GM04504 (cell line): ENCODE results near the gene NR1I3.
A peak's percentile ranks its signal among the peaks of the same experiment; 100 is the strongest.

ENCODE experiments used
- DNase-seq: peaks from one replicate; pipeline ENCODE4 v3.0.0-alpha.2; 2012; ENCODE audit warnings: low read depth

Gene NR1I3

DNA sequence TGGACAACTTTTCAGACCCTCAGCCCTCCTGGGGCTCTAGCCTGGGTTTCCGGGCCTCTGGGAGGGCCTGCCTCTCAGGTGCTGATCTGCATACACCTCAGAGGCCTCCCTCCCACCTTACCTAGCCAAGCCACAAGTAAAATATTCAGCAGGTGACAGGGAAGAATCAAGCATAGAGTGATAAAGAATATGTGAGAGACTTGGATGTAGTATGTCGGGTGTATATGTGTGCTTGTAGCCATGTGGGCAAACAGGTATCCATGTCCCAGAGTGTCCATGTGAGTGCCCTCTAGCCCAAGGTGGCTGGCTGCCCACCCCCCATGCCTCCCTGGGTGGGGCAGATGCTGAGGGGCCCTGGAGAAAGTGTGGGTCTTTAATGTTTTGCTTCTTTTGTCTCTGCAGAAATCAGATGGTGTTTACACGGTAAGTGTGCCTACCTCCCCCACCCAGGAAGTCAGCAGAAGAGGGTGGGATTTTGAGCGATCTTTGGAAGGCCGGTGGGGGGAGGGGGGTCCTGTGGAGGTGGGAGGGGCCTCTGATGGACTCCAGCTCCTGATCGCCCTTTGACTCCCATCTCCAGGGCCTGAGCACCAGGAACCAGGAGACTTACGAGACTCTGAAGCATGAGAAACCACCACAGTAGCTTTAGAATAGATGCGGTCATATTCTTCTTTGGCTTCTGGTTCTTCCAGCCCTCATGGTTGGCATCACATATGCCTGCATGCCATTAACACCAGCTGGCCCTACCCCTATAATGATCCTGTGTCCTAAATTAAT lies 19.5 kb downstream of the NR1I3 start:
- no peak for DNase-seq

DNA sequence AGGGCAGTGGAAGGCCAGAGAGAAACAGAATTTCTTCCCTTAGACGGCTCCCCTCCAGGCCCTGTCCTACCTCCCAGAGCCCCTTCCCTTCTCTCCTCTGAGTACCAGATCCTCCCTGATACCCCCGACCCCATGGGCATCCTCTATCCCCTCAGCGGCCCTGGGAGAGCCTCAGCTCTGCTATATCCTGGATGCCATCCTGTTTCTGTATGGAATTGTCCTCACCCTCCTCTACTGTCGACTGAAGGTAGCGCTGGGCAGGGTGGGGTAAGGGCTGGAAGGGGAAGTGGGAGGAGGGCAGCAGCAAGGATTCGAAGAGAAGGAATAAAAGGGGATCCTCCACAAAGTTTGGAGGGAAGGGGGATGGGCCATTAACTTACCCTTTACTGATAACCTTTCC lies 20.2 kb downstream of the NR1I3 start:
- no peak for DNase-seq

GRCh38 chr1:161216945-161217712 lies 20.9 kb downstream of the NR1I3 start:
- DNase-seq, result no peak

GRCh38 chr1:161215076-161215475 lies 22.9 kb downstream of the NR1I3 start, which contains the start of gene FCER1G:
Gene FCER1G (plus strand): TSS chr1:161215295. CDS start chr1:161215322, 27 bp downstream.
- no peak for DNase-seq

GRCh38 chr1:161214369-161214768 lies 23.6 kb downstream of the NR1I3 start:
- DNase-seq, result no peak

GRCh38 chr1:161209790-161210409 lies 28.1 kb downstream of the NR1I3 start:
- no peak for DNase-seq

DNA sequence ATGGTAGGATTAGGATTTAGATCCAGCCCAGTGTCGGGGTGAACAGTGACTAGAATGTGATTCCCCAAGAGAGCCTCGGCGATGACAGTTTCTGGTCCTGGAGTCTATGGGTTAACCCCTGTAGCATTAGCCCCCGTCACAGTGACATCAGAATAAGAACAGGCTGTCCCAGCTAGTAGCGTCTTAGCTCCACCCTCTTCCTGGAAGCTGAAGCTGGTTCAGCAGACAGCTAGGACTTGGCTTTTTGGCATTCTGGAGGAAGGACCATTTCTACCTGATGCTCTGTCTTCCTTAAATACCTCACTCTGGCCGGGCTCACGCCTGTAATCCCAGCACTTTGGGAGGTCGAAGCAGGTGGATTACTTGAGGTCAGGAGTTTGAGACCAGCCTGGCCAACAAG lies 30.8 kb downstream of the NR1I3 start:
- no peak for DNase-seq

- DNase-seq, result no peak
Measured at GRCh38 chr1:161206411-161207140, 31.4 kb downstream of the NR1I3 start.

DNA sequence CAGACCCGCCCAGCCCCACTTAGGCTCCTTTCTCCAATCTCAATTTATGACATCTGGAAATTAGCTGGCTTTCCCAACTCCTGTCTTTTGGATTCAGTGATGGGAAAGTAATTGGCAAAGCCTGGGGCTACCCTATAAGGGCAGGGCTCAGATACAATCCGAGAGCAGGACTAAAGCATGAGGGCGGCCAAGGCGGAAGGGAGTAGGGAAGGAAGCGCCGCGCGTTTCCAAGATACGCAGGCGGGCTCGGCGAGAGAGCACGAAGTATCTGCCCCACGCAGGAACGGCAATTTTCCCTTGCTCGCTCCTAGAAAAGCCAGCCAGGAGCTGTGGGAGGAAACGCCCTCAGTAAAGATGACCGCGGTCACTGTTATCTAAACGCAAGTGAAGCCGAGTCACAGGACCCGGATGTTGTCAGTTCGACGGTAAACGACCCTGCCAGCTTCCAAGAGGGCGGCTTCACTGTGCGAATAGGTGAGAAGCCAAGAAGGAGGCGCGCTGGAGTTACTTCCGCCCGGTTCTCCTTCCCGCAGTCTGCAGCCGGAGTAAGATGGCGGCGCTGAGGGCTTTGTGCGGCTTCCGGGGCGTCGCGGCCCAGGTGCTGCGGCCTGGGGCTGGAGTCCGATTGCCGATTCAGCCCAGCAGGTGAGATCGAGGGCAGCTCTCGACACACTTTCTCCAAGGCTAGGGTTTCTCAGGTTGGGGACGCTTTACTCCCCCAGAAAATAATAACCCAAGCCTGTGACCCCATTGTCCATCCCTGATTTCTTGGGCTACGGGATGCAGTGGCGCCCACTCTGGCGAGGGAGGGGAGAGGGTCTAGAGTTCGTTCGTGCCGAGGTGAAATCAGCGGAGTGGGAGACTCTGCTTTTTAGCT lies 35.9 kb downstream of the NR1I3 start, which contains the start of gene NDUFS2:
Gene NDUFS2 (plus strand): TSS at position 532 of the 877 bp plus-strand sequence. CDS start 19 bp downstream, at position 551.
- DNase-seq, result peak; percentile 99

DNA sequence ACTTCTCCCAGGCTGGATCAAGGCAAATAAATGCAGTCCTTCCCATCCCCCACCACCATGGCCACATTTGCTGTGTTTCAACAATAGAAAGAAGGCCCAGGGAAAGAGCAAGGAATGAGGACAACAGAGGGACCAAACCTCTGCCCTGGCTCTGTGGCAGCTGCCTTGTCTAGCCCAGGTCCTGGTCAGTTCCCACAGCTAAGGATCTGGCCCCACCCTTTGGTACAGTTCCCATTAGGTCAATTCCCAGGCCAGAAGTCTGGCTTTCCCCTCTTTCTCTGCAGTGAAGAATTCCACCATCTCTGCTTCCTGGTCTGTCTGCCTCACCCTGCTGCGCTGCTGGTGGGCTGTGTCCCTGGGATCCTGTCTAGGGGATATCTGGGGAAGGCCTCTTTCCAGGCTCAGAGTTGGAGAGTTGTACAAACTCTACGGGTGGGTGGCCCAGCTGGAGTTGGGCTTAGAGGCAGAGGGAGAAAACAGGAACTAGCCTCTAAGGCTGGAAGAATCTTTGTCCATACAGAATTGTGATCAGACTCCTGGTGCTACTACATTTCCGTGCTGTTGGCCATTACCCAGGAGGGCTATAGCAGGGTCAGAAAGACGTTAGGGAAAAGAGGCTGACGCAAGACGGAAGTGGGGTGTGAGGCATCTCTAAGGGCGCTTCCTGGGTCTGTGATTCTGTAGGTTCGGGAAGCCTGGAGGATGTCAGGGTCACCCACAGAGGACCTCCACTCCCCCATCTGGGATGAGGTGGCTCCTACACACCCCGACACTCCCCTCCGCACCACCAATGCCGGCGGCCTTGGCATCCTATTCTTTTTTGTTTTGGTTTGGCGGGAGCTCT lies 36.8 kb downstream of the NR1I3 start:
- no peak for DNase-seq

DNA sequence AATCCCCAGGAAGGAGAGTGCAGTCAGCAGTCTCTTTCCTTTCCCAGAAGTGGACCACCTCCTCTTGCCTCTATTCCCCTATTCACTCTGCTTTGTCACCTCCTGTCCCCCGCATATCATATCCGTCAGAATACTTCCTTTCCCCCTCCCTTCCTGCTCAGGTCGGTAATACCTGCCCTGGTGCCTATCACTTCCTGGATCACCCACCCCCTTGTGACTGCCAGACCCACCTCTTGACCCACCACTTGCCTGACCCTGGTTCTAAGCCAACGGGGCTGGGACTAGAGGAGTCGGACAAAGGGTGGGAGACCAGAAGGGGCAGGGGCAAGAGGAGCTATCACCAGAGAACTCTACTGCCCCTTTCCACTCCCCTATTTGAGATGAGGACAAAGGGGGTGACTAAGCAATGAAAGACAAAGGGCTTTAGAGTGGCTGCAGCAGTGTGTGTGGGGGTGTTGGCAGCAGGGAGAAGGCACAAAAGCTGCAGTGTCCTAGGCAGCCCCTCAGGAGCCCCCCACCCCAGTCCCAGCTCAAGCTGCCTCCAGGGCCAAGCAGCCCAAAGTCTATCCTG lies 37.5 kb downstream of the NR1I3 start:
- no peak for DNase-seq

DNA sequence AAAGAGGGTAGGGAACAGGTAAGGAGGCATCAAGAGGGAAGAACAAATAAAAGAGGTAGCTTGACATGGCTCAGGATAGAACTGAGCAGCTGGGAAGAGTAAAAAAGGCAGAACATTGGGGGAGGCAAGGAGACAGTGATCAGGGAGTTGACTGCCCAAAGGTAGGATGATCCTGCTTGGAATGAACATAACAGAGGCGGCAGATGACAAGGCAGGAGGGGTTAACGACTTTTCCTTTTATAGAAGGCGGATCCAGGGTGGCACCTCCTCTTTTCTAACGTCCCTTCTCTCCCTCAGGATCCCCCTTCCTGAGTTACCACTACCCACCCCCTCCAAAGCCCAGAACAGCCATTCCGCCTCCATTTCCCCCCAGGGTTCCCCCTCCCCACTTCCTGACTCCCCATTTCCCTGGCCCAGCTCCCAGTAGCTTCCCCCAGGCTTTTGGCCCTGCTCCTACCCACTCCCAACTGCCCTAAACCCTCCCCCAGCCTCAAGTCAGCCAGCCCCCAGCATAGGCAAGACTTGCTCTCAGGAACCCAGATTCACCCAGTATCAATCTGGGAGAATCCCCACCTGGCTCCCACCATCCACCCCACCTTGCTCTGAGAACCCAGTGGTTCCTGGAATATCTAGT lies 38.4 kb downstream of the NR1I3 start:
- DNase-seq, result no peak

GRCh38 chr1:161198897-161199431 lies 39.0 kb downstream of the NR1I3 start, which contains the start of gene ADAMTS4:
Gene ADAMTS4 (minus strand): TSS chr1:161199054. CDS start chr1:161198627, 427 bp downstream.
- DNase-seq, result peak; percentile 67

DNA sequence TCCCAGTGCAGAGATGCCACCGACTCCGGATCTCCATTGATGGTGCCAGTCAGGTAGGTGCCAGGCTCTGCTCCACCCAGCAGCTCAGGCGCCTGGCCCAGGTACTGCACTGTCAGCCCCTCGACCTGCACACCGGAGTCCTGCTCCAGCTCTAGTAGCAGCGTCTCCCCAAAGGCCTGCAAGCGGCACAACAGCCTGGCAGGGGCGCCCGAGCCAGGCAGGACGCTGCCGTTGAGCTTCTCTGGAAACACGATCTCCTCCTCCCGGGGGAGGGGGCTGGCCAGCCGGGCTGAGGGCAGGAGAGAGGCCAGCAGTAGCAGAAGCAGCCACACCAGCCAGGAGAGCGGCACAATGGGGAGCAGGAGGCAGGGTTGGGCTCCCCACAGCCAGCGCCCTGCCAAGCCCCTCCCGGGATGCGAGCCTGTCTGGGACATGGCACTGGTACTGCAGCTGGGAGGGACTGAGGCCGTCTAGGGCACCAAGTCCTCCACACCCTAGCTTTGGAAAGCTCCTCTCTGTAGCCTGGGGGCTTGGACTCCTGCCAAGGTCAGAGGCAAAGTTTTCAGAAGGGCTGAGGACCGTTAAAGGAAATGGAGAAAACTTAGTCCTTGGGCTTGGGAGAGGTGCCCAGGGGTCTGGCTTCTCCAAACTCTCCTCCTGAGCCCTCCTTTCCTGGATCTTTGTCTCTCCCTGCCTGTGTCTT lies 39.7 kb downstream of the NR1I3 start:
- no peak for DNase-seq

DNA sequence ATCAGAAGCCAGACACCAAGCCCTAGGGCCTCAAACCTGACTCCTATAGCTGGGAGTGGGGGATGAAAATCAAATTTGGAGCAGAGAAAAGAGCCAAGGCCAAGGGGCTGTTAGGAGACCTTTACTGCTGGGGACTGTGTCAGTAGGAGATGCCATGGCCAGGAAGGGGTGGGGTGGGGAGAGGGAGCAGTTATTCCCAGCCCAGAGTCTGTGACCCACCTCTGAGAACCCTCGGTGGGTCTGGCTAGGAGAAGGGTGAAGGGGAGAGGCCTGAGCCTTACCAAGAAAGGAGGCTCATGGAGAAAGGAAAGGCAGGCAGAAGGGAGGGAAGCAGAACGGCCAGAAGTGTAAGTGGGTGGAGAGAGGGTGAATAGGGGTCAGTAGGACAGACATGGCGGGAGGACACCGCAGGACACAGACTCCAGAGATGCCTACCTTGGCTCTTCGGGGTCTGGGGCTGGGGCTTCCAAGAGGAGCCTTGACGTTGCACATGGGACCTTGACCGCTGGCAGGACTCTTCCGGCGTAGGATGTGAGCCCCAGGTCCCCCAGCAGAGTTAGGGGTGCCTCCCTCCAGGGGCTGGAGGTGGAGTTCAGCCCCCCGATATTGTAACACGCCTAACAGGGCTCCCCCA lies 40.3 kb downstream of the NR1I3 start:
- no peak for DNase-seq

GRCh38 chr1:161196521-161197451 lies 41.2 kb downstream of the NR1I3 start:
- peak; percentile 84 for DNase-seq

- DNase-seq, result no peak
Measured at GRCh38 chr1:161196111-161196510, 41.9 kb downstream of the NR1I3 start.
